Measurements from ENCODE around the gene NFIX.

The NFIX gene

GRCh38 chr19:12987781-12988180 lies 7.5 kb upstream of the NFIX start:
- no peak for DNase-seq

DNA sequence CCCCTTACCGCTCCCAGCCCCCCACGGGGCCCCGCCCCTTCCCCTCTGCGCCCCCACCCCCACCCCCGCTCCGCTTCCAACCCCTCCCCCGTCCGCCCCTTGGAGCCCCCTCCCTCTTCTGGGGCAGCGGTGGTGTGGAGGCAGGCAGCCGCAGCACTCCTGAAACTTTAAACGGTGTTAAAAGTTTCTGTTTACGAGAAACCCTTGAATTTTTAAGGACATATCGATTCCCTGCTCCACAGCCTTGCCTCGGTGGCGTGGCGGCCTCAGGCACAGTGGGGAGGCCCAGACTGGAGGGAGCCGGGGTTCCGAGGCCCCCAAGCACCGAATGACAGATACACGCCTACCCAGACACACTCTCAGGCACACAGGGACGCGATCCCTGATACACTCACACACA lies 4.8 kb upstream of the NFIX start:
- no peak for DNase-seq

DNA sequence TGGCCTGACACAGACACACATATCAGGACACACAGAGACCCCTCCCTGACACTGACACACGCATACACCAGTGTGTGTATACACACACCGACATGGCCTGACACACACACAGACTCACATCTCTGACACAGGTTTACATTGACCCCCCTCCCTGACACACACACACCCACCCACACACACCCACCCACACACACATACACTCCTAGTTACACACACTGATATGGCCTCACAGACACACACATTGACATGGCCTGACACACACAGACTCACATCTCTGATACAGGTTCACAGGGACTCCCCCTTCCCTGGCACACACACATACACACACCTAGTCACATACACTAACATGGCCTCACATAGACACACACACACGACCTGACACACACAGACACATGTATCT lies 4.4 kb upstream of the NFIX start:
- DNase-seq = no peak

- DNase-seq = no peak
These were observed 4.0 kb upstream of the NFIX start for GRCh38 chr19:12991296-12991695.

GRCh38 chr19:12992729-12993128 lies 2.5 kb upstream of the NFIX start:
- no peak for DNase-seq

- no peak for DNase-seq
These were observed 1.7 kb upstream of the NFIX start for GRCh38 chr19:12993562-12993961.

GRCh38 chr19:12995596-12996405 lies 526 bp downstream of the NFIX start:
- peak; percentile 83 for DNase-seq

DNA sequence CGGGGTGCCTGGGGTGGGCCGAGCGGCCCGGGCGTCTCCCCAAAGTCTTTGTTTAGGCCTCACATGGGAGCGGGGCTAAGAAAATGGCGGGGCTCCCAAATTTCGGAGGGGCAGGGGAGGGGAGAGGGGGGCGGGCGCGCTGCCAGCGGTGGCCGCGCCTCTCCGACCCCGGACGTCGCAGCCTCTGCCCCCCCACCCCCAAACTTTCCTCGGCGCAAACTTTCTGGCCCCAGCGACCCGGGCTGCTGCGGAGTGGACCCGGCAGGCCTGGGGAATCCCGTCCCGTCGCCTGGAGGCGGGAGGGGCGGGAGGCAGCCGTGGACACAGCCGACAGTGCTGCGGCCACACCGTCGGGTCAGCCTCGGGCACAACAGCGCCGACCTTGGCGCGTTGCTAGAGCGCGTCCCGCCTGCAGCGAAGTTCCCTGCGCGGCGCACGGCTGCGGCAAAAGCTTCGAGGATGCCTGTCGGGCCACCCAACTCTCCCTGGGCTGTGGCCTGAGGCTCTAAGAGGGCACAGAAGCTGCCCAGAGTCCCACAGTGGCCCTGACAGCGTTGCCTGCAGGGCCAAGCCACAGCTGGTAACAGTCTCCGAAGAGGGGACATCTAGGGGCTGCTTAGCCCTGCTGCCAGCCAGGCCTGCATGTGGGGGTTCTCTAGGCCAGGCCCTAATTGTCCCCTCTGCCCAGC lies 1.3 kb downstream of the NFIX start:
- DNase-seq = peak; percentile 51

GRCh38 chr19:12997179-12997966 lies 2.1 kb downstream of the NFIX start:
- no peak for DNase-seq

GRCh38 chr19:12997967-12998940 lies 3.0 kb downstream of the NFIX start:
- no peak for DNase-seq

- no peak for DNase-seq
These were observed 5.9 kb downstream of the NFIX start for GRCh38 chr19:13001166-13001501.

DNA sequence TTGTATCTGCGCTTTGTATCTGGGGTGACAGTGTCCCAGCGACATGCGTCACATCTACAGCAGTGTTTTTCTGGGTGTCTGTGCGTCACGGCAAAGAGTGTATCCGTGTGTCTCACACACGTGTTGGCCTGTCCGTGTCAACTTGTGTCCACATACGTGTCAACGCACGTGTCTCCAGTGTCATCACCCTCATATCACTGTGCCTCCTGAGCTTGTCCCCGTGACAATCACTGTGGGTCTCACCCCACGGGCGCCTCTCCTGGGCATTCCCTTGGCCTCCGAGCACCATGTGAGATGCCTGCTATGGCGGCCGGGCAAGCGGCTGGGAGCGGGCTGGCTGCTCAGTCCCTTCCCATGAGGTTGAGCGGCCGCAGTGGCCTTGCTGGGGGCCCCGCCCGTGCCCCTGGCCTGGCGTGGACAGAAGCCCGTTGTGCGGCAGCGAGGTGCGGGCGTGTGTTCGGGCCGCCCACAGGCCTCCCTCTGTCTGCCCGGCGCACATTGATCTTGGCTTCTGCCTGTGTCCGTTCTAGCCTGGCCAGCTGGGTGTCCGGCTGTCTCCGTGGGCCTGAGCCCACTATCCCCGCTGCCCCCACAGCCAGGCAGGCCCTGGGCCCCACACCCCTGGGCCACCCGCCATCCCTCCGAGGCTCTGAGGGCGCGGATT lies 6.4 kb downstream of the NFIX start:
- no peak for DNase-seq

- DNase-seq = no peak
These were observed 7.1 kb downstream of the NFIX start for GRCh38 chr19:13002166-13002898.

DNA sequence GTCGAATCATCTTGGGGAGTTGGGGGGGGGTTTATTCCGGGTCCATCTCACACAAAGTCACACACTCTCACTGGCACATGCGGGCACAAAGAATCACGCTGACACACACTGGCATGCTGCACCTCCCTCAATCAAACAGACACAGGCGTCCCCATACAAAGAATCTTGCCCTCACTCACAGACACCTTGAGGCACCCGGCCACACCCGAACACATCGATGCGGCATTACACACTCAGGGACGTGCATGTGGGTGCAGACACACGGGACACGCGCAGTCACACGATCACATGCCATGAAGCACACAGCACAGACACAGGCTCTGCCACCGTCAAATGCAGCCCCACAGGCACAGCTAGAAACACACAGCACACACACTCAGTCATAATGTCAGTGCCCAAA lies 7.8 kb downstream of the NFIX start:
- DNase-seq = no peak

DNA sequence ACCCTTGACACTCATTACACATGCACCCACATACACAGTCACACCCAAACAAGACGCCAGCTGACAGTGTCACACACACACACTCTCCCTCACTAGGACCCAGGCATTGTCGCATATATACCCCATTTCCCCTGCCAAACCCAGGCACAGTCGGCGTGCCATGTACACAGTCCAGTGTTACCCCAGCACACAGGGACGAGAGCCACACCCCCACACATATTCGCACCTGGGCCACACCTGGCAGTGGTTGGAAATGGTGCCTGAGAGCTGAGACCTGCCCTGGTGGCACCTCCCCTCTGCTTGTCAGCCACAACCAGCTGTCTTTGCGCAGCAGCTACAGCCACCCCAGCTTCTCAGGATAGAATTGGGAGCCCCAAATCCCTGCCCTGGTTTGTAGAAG lies 9.0 kb downstream of the NFIX start:
- DNase-seq = no peak

GRCh38 chr19:13005253-13005652 lies 10.0 kb downstream of the NFIX start:
- no peak for DNase-seq

DNA sequence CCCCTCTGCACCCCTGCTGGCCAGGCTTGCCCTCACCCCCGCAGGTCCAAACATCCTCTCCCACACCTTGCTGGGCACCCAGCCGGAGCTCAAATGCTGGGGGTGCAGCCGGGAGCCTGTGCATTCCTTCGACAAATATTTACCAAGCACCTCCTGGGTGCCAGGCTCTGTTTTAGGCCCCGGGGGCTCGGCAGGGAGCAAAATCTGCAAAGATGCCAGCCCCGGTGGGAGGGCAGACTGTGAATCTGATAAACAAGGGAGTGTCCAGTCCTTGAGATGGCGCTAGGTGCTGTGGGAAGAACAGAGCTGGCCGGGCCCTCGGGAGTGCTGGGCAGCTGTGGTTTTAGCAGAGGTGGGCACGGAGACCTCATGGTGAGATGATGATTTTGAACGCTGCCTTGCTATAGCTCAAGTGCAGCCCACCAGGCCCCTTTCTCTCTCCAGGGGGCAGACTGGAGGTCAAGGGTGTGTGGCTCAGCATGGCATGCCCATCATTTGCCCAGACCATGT lies 10.6 kb downstream of the NFIX start:
- DNase-seq = no peak

- DNase-seq = no peak
These were observed 11.4 kb downstream of the NFIX start for GRCh38 chr19:13006431-13007281.

DNA sequence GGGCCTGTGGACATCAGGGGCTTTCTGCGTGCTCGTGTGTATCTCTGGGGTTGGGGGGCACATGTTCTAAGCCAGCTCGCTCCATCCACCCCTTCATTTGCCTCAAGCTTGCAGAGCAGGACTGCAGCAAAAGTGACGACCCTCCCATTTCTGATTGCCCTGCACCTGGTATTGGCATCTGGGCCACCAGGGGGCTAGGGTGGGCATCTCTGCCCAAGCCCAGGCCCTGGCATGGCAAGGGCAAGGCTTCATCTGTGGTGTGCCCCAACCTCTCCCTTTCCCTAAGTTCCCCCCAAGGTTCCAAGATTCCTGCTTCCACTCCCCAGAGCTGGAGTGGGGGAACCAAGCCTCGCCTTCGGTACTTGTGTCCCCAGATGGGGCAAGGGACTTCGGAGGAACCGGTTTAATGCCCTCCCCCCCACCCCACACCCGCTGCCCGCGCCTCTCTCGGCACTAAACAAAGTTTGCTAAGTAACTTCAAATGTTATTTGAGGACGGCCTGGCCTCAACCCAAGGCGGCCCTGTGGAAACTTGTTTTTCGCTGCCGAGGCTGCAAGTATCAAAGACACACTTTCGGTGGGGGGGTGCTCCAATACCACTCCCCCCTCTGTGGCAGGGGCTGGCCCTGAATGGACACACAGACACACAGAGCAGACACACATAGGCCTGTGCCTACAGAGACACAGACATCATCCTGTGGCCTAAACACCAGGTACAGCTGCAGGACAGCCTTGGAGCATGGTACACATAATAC lies 12.2 kb downstream of the NFIX start:
- no peak for DNase-seq
